ENCODE data around the gene RPL22. TPM values are rescaled to one million over a fixed set of nuclear protein-coding genes. Genes with fewer than 3 reads are reported as not detected.

The RPL22 gene
- total RNA-seq, 5 donors from 2014 or later (not counting 1 experiment from before 2014, with no cell fraction given), result 448 to 621 (median 462) TPM

DNA sequence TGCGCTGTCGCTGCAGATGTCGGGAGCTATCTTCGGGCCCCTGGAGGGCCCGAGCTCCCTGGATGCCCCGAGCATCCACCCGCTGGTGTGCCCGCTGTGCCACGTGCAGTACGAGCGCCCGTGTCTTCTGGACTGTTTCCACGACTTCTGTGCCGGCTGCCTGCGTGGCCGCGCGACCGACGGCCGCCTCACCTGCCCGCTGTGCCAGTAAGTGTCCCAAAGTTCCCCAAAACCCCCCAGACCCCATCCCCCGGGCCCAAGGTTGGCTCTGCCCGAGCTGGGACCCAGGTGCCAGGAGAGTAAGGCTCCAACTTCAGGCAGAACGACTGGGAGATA is 7.1 kb upstream of the RPL22 start:
- CTCF ChIA-PET, result interaction anchor here (0.5 to 0.6 kb wide), 3 partner anchors 17 to 420 kb away, joined by 3 to 4 read pairs (median 3); no protein-coding TSS in a partner anchor
- Mint-ChIP-seq H3K9me3 (no peaks in the 10 kb centered on the region), H3K4me3 (peak overlapping the region; percentile 57 to 72 (median 71)), H3K4me1 (peaks cover 0 to 22% (median 15%) of the 10 kb centered on the region in 3 donors), H3K27me3 (peaks cover 4 to 19% of the 10 kb centered on the region in 2 donors), H3K36me3 (no peaks in the 10 kb centered on the region), H3K27ac (no peak overlapping the region)
- Histone ChIP-seq H3K36me3 (ENCODE audit: control insufficient read depth in 2 of 2, extremely low read depth in 1 of 2, insufficient read depth in 1 of 2, low read length in 1 of 2) (no peaks in the 10 kb centered on the region), H3K27ac (ENCODE audit: low read length) (no peak overlapping the region), H3K9me3 (no peaks in the 10 kb centered on the region), H3K4me3 (ENCODE audit: control insufficient read depth in 1 of 2, extremely low read depth in 1 of 2, low read length in 1 of 2) (peak overlapping the region; percentile 60 to 75), H3K27me3 (replicated peaks in 1 of 2; ENCODE audit: control insufficient read depth in 2 of 2, extremely low read depth in 1 of 2, insufficient read depth in 2 of 2, low read length in 1 of 2) (peaks cover 3 to 67% of the 10 kb centered on the region in 2 experiments), H3K4me1 (ENCODE audit: control insufficient read depth in 1 of 2, extremely low read depth in 1 of 2, insufficient read depth in 2 of 2, low read length in 2 of 2) (peaks cover 6 to 38% of the 10 kb centered on the region in 2 experiments)
- POLR2A ChIA-PET, result no interaction called here
- DNase-seq (no peak), ATAC-seq (replicated peaks in 1 of 4) (peak in 2 of 4 experiments; percentile 3 to 11)
- WGBS (ENCODE audit: insufficient coverage), result 13% methylated on average over 25 of the region's 25 CpGs

DNA sequence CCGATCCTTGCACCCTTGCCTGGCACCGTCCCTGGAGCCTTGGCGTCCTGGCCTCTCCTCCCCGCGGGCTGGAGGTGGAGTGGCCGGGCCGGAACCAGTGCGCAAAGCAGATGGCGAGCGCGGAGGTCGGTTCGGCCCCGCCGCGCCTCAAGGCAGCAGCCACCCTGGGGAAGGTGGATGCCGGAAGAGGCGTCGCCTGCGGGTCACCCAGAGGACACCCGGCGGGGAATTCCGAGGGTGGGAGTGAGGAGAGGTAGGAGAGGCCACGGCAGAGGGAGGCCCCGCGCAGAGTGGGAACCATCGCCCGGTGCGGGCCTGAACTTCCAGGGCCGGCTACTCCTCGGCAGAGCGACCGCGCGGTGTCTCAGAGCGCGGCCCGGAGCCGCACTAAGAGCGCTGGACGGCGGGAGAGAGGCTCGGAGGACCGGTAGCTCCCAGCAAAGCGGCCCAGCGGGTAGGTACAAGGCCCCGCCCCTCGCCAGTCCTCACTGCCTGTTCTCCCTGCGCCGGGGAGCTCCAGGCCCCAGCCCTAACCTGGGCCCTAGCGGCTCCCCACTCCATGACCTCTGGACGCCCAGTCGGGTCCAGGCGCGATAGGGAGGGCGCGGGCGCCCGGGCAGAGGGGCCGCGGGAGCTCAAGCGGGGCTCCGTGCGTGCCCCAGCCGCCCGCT is 6.6 kb upstream of the RPL22 start, which contains the start of gene RNF207:
RNF207 (plus strand) TSS at position 271 of the 671 bp plus-strand sequence. CDS start 417 bp downstream, outside the sequence.
- H3K36me3 Mint-ChIP-seq, result no peaks in the 10 kb centered on the region
- DNase-seq, result peak in 28 of 35 experiments; percentile 19 to 73 (median 36)
- H3K9me3 Mint-ChIP-seq, result no peaks in the 10 kb centered on the region
- peaks cover 6 to 38% of the 10 kb centered on the region in 2 experiments for H3K4me1 ChIP-seq (ENCODE audit: control insufficient read depth in 1 of 2, extremely low read depth in 1 of 2, insufficient read depth in 2 of 2, low read length in 2 of 2)
- peaks cover 3 to 63% of the 10 kb centered on the region in 2 experiments for H3K27me3 ChIP-seq (replicated peaks in 1 of 2; ENCODE audit: control insufficient read depth in 2 of 2, extremely low read depth in 1 of 2, insufficient read depth in 2 of 2, low read length in 1 of 2)
- H3K27me3 Mint-ChIP-seq, result peaks cover 4 to 19% of the 10 kb centered on the region in 2 donors
- peak within 1 kb of the TSS; percentile 69 to 72 (median 71) for H3K4me3 Mint-ChIP-seq
- ChIA-PET POLR2A (no interaction called here), CTCF (interaction anchor here in 1 of 2 donors (0.5 to 0.6 kb wide), 2 partner anchors 17 to 420 kb away, joined by 3 to 4 read pairs; no protein-coding TSS in a partner anchor)
- H3K4me1 Mint-ChIP-seq, result peaks cover 3 to 24% (median 15%) of the 10 kb centered on the region in 3 donors
- peak within 1 kb of the TSS; percentile 60 to 75 for H3K4me3 ChIP-seq (ENCODE audit: control insufficient read depth in 1 of 2, extremely low read depth in 1 of 2, low read length in 1 of 2)
- peak; percentile 47 to 84 (median 58) for ATAC-seq (replicated peaks in 1 of 4)
- no peaks in the 10 kb centered on the region for H3K36me3 ChIP-seq (ENCODE audit: control insufficient read depth in 2 of 2, extremely low read depth in 1 of 2, insufficient read depth in 1 of 2, low read length in 1 of 2)
- H3K27ac ChIP-seq (ENCODE audit: low read length), result no peak within 1 kb of the TSS
- H3K27ac Mint-ChIP-seq, result no peak within 1 kb of the TSS
- 2% methylated on average over 66 of the region's 66 CpGs for WGBS (ENCODE audit: insufficient coverage)
- H3K9me3 ChIP-seq, result no peaks in the 10 kb centered on the region

DNA sequence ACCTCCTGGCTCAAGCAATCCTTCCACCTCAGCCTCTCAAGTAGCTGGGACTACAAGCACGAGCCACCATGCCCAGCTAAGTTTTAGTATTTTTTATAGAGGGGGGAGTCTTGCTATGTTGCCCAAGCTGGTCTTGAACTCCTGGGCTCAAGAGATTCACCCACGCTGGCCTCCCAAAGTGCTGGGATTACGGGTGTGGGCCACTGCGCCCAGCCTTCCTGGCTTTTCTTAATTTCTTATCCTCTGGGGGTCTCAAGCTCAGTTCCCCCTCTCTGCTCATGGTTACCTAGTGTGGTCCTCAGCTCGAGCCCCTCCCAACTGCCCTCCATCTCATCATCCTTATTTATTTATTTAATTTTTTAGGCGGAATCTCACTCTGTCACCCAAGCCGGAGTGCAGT is 2.9 kb upstream of the RPL22 start:
- 96% methylated on average over 4 of the region's 7 CpGs for WGBS (ENCODE audit: insufficient coverage)
- POLR2A ChIA-PET, result interaction anchor here in 1 of 2 donors (0.6 kb wide), 1 partner anchor 667 kb away, joined by 3 read pairs; no protein-coding TSS in a partner anchor
- peaks cover 14 to 52% of the 10 kb centered on the region in 2 experiments for H3K4me1 ChIP-seq (ENCODE audit: control insufficient read depth in 1 of 2, extremely low read depth in 1 of 2, insufficient read depth in 2 of 2, low read length in 2 of 2)
- no peak overlapping the region for H3K4me3 ChIP-seq (ENCODE audit: control insufficient read depth in 1 of 2, extremely low read depth in 1 of 2, low read length in 1 of 2)
- peaks cover 0 to 3% (median 0%) of the 10 kb centered on the region in 3 donors for H3K9me3 Mint-ChIP-seq
- H3K4me3 Mint-ChIP-seq, result no peak overlapping the region
- peaks cover 0 to 2% of the 10 kb centered on the region in 2 donors for H3K36me3 ChIP-seq (ENCODE audit: control insufficient read depth in 2 of 2, extremely low read depth in 1 of 2, insufficient read depth in 1 of 2, low read length in 1 of 2)
- peaks cover 3 to 30% of the 10 kb centered on the region in 2 experiments for H3K27me3 ChIP-seq (replicated peaks in 1 of 2; ENCODE audit: control insufficient read depth in 2 of 2, extremely low read depth in 1 of 2, insufficient read depth in 2 of 2, low read length in 1 of 2)
- CTCF ChIA-PET, result interaction anchor here (0.6 to 1.2 kb wide), 4 partner anchors 16 to 706 kb away, joined by 3 to 5 read pairs (median 4); no protein-coding TSS in a partner anchor
- peaks cover 0 to 7% of the 10 kb centered on the region in 2 donors for H3K27me3 Mint-ChIP-seq
- no peak overlapping the region for H3K27ac Mint-ChIP-seq
- DNase-seq, result no peak
- H3K27ac ChIP-seq (ENCODE audit: low read length), result no peak overlapping the region
- no peaks in the 10 kb centered on the region for H3K36me3 Mint-ChIP-seq
- peaks cover 36 to 47% (median 36%) of the 10 kb centered on the region in 3 donors for H3K4me1 Mint-ChIP-seq
- H3K9me3 ChIP-seq, result no peaks in the 10 kb centered on the region
- ATAC-seq (replicated peaks in 1 of 4), result no peak

DNA sequence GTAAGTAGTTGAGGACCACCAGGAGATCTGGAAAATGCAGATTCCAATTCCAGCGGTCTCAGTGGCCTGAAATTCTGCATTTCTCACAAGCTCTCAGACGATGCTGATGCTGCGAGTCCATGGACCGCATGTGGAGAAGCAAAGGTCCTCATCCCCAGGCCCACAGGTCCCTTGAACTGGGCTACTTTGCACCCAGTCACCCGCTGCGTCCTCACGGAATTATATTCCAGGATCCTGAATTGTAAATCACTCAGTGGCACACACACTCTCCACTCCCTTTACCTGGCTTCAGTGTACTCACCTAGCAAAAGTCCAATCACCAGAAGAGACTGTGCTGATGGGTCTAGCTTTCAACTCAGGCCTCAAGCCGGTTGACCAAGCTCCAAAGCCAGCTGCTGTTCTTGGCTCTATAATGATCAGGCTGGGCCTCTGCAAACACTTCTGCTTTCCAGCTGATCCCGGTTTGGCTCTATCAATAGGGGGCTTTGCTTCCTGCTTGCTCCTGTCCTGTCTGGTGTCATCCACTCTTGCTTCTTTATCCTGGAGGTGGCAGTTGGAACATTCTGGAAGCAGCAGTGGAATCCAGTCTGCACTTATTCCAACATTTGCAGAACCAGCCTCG is 904 bp upstream of the RPL22 start:
- Histone ChIP-seq H3K9me3 (no peaks in the 10 kb centered on the region), H3K36me3 (ENCODE audit: control insufficient read depth in 2 of 2, extremely low read depth in 1 of 2, insufficient read depth in 1 of 2, low read length in 1 of 2) (peaks cover 0 to 22% of the 10 kb centered on the region in 2 donors), H3K4me3 (ENCODE audit: control insufficient read depth in 1 of 2, extremely low read depth in 1 of 2, low read length in 1 of 2) (peak overlapping the region; percentile 93 to 98), H3K4me1 (ENCODE audit: control insufficient read depth in 1 of 2, extremely low read depth in 1 of 2, insufficient read depth in 2 of 2, low read length in 2 of 2) (peaks cover 12 to 40% of the 10 kb centered on the region in 2 experiments), H3K27me3 (replicated peaks in 1 of 2; ENCODE audit: control insufficient read depth in 2 of 2, extremely low read depth in 1 of 2, insufficient read depth in 2 of 2, low read length in 1 of 2) (peaks cover 0 to 10% of the 10 kb centered on the region in 2 experiments), H3K27ac (ENCODE audit: low read length) (peak overlapping the region; percentile 58)
- ChIA-PET CTCF (interaction anchor here (0.5 to 0.6 kb wide), 2 partner anchors 45 to 492 kb away, joined by 3 to 9 read pairs; no protein-coding TSS in a partner anchor), POLR2A (no interaction called here)
- Mint-ChIP-seq H3K36me3 (peaks cover 8% of the 10 kb centered on the region), H3K27ac (peak overlapping the region; percentile 97), H3K4me1 (peaks cover 48 to 55% (median 51%) of the 10 kb centered on the region in 3 donors), H3K9me3 (peaks cover 0 to 3% (median 0%) of the 10 kb centered on the region in 3 donors), H3K27me3 (peaks cover 0 to 1% of the 10 kb centered on the region in 2 donors), H3K4me3 (peak overlapping the region; percentile 85 to 97 (median 96))
- DNase-seq (no peak), ATAC-seq (replicated peaks in 1 of 4) (no peak)
- WGBS (ENCODE audit: insufficient coverage), result 95% methylated on average over 10 of the region's 10 CpGs

DNA sequence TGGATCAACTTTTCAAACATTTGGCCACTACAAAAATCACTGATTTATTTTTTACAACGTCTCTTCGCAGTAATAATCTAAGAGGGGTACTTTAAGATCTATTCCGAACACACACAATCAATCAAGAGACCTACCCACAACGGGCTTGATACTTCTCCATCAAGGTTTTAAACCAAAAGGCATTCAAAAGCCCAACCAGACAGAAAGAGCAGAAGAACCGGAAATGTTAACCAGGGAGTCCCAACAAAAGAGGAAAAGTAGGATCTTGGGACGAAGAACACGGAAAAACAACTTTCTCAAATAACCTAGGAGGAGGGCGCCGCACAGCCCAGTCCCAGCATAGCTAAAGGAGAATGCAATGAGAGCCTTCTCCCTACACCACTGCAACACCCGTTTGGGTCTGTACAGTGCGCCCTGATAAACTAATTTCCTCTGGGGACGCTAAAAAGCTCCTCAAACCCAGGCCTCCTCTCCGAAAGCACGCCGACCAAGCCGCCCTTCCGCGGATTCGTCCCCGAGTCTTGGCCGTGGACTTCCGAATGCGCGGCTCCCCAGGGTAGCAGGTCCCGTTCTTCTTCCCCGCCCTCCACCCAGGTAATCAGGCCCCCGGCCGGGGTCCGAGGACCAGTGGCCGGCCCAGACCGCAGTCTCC is 623 bp downstream of the RPL22 start:
- H3K4me1 ChIP-seq (ENCODE audit: control insufficient read depth in 1 of 2, extremely low read depth in 1 of 2, insufficient read depth in 2 of 2, low read length in 2 of 2), result peaks cover 12 to 32% of the 10 kb centered on the region in 2 experiments
- Mint-ChIP-seq H3K27ac (peak overlapping the region; percentile 82 to 97), H3K27me3 (no peaks in the 10 kb centered on the region), H3K4me1 (peaks cover 43 to 52% (median 51%) of the 10 kb centered on the region in 3 donors), H3K4me3 (peak overlapping the region; percentile 85 to 97 (median 96)), H3K36me3 (peaks cover 8% of the 10 kb centered on the region), H3K9me3 (peaks cover 0 to 3% (median 0%) of the 10 kb centered on the region in 3 donors)
- no peaks in the 10 kb centered on the region for H3K9me3 ChIP-seq
- peaks cover 0 to 3% of the 10 kb centered on the region in 2 experiments for H3K27me3 ChIP-seq (replicated peaks in 1 of 2; ENCODE audit: control insufficient read depth in 2 of 2, extremely low read depth in 1 of 2, insufficient read depth in 2 of 2, low read length in 1 of 2)
- ATAC-seq (replicated peaks in 1 of 4) (peak; percentile 9 to 26 (median 14)), DNase-seq (peak in 7 of 35 experiments; percentile 12 to 39 (median 25))
- 0% methylated on average over 27 of the region's 31 CpGs for WGBS (ENCODE audit: insufficient coverage)
- peak overlapping the region; percentile 93 to 98 for H3K4me3 ChIP-seq (ENCODE audit: control insufficient read depth in 1 of 2, extremely low read depth in 1 of 2, low read length in 1 of 2)
- H3K36me3 ChIP-seq (ENCODE audit: control insufficient read depth in 2 of 2, extremely low read depth in 1 of 2, insufficient read depth in 1 of 2, low read length in 1 of 2), result peaks cover 0 to 35% of the 10 kb centered on the region in 2 donors
- peak overlapping the region; percentile 61 for H3K27ac ChIP-seq (ENCODE audit: low read length)
- ChIA-PET POLR2A (interaction anchor here in 1 of 2 donors (0.5 to 0.6 kb wide), 2 partner anchors 195 to 262 kb away, joined by 5 to 9 read pairs; partner anchors contain the start of gene ACOT7), CTCF (no interaction called here)

Measured in T-cell (primary cell).